PC-9 (cell line): Measurements from ENCODE around the gene ZNF692. TPM values are rescaled to one million over a fixed set of nuclear protein-coding genes. Genes with fewer than 3 reads are reported as not detected.

ENCODE experiments used
- BruUV-seq: library from RNA; stranded (reverse); fragments of 400-500 nt; replicated peaks from 2 replicates; lab custom pipeline; 2021; lab: Mats Ljungman, UMichigan
- CTCF ChIA-PET: fragments of 300-600 bp; sonication (Branson Sonifier 250); formaldehyde crosslinking; loops from one replicate; lab custom pipeline; 2022; ENCODE audit warnings: antibody characterized with exemption; lab: Charles Lee
- POLR2A ChIA-PET: fragments of 300-600 bp; sonication (Branson Sonifier 250); formaldehyde crosslinking; loops from one replicate; lab custom pipeline; 2022; ENCODE audit warnings: antibody characterized with exemption; ENCODE audit not compliant: unreplicated experiment; lab: Charles Lee
- DNase-seq, 2 experiments: peaks; one replicate each; pipeline versions ENCODE4 v3.0.0 to v3.0.0-alpha.2; 2015 to 2022; ENCODE audit warnings: mixed read lengths in 1 of 2
- H2AFZ ChIP-seq: fragments of 200-600 bp; sonication (generic); 2 replicates; pipeline ENCODE4 v1.8.1; 2017; ENCODE audit warnings: antibody characterized with exemption
- H3F3A ChIP-seq: fragments of 200-600 bp; sonication (generic); 2 replicates; pipeline ENCODE4 v1.8.1; 2017; ENCODE audit warnings: antibody characterized with exemption, mild to moderate bottlenecking, low read depth; ENCODE audit not compliant: insufficient read depth
- H3K27ac ChIP-seq: fragments of 200-600 bp; sonication (generic); 2 replicates; pipeline ENCODE4 v1.6.1; 2016; ENCODE audit warnings: mixed run types
- H3K27me3 ChIP-seq: fragments of 200-600 bp; sonication (generic); 2 replicates; pipeline ENCODE4 v1.6.1; 2016; ENCODE audit warnings: low read depth, mixed run types; ENCODE audit not compliant: insufficient read depth
- H3K36me3 ChIP-seq: fragments of 200-600 bp; sonication (generic); 2 replicates; pipeline ENCODE4 v1.6.1; 2016; ENCODE audit warnings: low read depth, mixed run types
- H3K4me1 ChIP-seq: fragments of 200-600 bp; sonication (generic); replicated peaks from 2 replicates; pipeline ENCODE4 v1.6.1; 2016; ENCODE audit warnings: mixed run types; ENCODE audit not compliant: insufficient read depth
- H3K4me2 ChIP-seq: fragments of 200-600 bp; sonication (generic); 2 replicates; pipeline ENCODE4 v1.6.1; 2017; ENCODE audit warnings: mixed run types
- H3K4me3 ChIP-seq: fragments of 200-600 bp; sonication (generic); 2 replicates; pipeline ENCODE4 v1.6.1; 2016; ENCODE audit warnings: mixed run types
- H3K79me2 ChIP-seq: fragments of 200-600 bp; sonication (generic); 2 replicates; pipeline ENCODE4 v1.6.1; 2017; ENCODE audit warnings: low read depth, mixed run types
- H3K9me2 ChIP-seq: fragments of 200-600 bp; sonication (generic); 2 replicates; pipeline ENCODE4 v1.8.1; 2017; ENCODE audit warnings: mild to moderate bottlenecking; ENCODE audit not compliant: insufficient read depth
- H3K9me3 ChIP-seq: fragments of 200-600 bp; sonication (generic); 2 replicates; pipeline ENCODE4 v1.8.1; 2016; ENCODE audit warnings: low read depth; ENCODE audit not compliant: insufficient read depth
- H4K20me1 ChIP-seq: fragments of 200-600 bp; sonication (generic); 2 replicates; pipeline ENCODE4 v1.8.1; 2017; ENCODE audit not compliant: insufficient read depth
- EZH2 ChIP-seq: fragments of 200-600 bp; sonication (generic); IDR thresholded peaks from 2 replicates; pipeline ENCODE4 v1.8.0; 2017; ENCODE audit warnings: antibody characterized with exemption, low read depth
- intact Hi-C: fragments of 100-400 bp; cut with micrococcal nuclease; formaldehyde crosslinking; loops from one replicate; pipeline ENCODE4 v1.10.0; 2022; ENCODE audit not compliant: unreplicated experiment
- total RNA-seq: library from RNA; stranded (reverse); gene quantifications from 2 replicates; pipeline ENCODE4 v1.2.3, GENCODE V29; 2021
- TF ChIP-seq, protein P1 (sequence below): fragments of 200-600 bp; sonication (generic); conservative IDR thresholded peaks from 2 replicates; pipeline ENCODE4 v1.6.1; 2017; ENCODE audit warnings: mixed run types, antibody characterized with exemption, mild to moderate bottlenecking, moderate library complexity

Gene ZNF692
- total RNA-seq, 1 experiment from 2014 or later: 46.6 TPM

DNA sequence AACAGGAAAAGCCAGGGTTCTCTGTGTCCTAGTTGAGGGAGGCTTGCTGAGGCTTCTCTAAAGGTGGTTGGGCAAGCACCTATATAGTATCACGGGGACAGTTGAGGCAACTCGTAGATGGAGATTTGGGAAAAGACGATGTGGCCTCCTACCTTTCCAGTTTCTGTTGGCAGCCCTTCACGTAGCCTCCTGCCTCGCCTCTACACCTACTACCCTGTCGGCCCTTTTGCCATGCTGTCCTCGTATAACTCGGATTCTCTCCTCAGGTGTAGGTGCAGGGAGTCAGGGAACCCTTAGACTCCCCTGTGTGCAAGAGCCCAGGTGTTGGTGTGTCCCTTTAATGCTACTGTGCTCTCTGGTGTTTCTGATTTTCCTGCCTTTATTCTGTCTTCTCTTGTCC lies 10.3 kb downstream of the ZNF692 start:
- POLR2A ChIA-PET: no interaction called here
- H3F3A ChIP-seq: no peaks in the 10 kb centered on the region

GRCh38 chr1:248847956-248848561 lies 10.8 kb downstream of the ZNF692 start:
- Histone ChIP-seq H3K9me2 (no peaks in the 10 kb centered on the region), H2AFZ (no peak overlapping the region), H3K4me1 (no peaks in the 10 kb centered on the region), H3K4me3 (no peak overlapping the region), H4K20me1 (no peaks in the 10 kb centered on the region), H3K27me3 (no peaks in the 10 kb centered on the region), H3K4me2 (no peak overlapping the region), H3F3A (no peaks in the 10 kb centered on the region), H3K27ac (no peak overlapping the region), H3K9me3 (no peaks in the 10 kb centered on the region), H3K79me2 (no peaks in the 10 kb centered on the region; the same call in 1 of the 2 replicates), H3K36me3 (no peaks in the 10 kb centered on the region)
- no TSS peak for BruUV-seq
- DNase-seq: no peak
- CTCF ChIA-PET: no interaction called here
- intact Hi-C loops: no loop called here
- POLR2A ChIA-PET: interaction anchor here (0.5 kb wide), 1 partner anchor 14 kb away, joined by 6 read pairs; no protein-coding TSS in a partner anchor
- no peak for TF ChIP-seq EZH2
- TF ChIP-seq, protein P1, sequence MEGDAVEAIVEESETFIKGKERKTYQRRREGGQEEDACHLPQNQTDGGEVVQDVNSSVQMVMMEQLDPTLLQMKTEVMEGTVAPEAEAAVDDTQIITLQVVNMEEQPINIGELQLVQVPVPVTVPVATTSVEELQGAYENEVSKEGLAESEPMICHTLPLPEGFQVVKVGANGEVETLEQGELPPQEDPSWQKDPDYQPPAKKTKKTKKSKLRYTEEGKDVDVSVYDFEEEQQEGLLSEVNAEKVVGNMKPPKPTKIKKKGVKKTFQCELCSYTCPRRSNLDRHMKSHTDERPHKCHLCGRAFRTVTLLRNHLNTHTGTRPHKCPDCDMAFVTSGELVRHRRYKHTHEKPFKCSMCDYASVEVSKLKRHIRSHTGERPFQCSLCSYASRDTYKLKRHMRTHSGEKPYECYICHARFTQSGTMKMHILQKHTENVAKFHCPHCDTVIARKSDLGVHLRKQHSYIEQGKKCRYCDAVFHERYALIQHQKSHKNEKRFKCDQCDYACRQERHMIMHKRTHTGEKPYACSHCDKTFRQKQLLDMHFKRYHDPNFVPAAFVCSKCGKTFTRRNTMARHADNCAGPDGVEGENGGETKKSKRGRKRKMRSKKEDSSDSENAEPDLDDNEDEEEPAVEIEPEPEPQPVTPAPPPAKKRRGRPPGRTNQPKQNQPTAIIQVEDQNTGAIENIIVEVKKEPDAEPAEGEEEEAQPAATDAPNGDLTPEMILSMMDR: no peak

More for the DNA sequence above, 10.3 kb downstream of the ZNF692 start:
- no peaks in the 10 kb centered on the region for H3K9me3 ChIP-seq
- H3K9me2 ChIP-seq: no peaks in the 10 kb centered on the region
- no peaks in the 10 kb centered on the region; the same call in 1 of the 2 replicates for H3K79me2 ChIP-seq
- DNase-seq: no peak
- no peaks in the 10 kb centered on the region; the same call in 1 of the 2 replicates for H3K36me3 ChIP-seq
- H4K20me1 ChIP-seq: no peaks in the 10 kb centered on the region
- no peaks in the 10 kb centered on the region for H3K4me1 ChIP-seq
- H2AFZ ChIP-seq: no peak overlapping the region
- H3K27me3 ChIP-seq: no peaks in the 10 kb centered on the region
- no TSS peak for BruUV-seq
- H3K27ac ChIP-seq: no peak overlapping the region
- TF ChIP-seq, protein P1: no peak
- no peak for TF ChIP-seq EZH2
- no peak overlapping the region for H3K4me3 ChIP-seq
- intact Hi-C loops: no loop called here
- CTCF ChIA-PET: no interaction called here
- H3K4me2 ChIP-seq: no peak overlapping the region

DNA sequence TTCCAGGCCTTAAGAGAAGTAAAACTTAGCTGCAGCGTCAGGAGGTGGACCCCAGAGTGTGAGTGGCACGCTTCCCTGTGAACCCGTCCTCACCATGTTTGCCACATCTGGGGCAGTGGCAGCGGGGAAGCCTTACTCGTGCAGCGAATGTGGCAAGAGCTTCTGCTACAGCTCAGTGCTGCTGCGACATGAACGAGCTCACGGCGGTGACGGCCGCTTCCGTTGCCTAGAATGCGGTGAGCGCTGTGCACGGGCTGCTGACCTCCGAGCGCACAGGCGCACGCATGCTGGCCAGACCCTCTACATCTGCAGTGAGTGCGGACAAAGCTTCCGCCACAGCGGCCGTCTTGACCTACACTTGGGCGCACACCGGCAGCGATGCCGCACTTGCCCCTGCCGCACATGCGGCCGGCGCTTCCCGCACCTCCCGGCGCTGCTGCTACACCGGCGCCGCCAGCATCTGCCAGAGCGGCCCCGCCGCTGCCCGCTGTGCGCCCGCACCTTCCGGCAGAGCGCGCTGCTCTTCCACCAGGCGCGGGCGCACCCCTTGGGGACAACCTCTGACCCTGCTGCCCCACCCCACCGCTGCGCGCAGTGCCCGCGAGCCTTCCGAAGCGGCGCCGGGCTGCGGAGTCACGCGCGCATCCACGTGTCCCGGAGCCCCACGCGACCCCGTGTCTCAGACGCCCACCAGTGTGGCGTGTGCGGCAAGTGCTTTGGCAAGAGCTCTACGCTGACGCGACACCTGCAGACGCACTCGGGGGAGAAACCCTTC lies 11.5 kb downstream of the ZNF692 start:
- no peak for TF ChIP-seq EZH2
- TF ChIP-seq, protein P1: no peak
- Histone ChIP-seq H3K27me3 (no peaks in the 10 kb centered on the region), H3K9me3 (no peaks in the 10 kb centered on the region), H3K4me2 (no peak overlapping the region), H4K20me1 (no peaks in the 10 kb centered on the region), H3K36me3 (no peaks in the 10 kb centered on the region), H3K79me2 (no peaks in the 10 kb centered on the region; the same call in 1 of the 2 replicates), H3K27ac (no peak overlapping the region), H3K4me1 (no peaks in the 10 kb centered on the region), H3K4me3 (no peak overlapping the region), H3F3A (no peaks in the 10 kb centered on the region), H2AFZ (no peak overlapping the region), H3K9me2 (no peaks in the 10 kb centered on the region)
- CTCF ChIA-PET: no interaction called here
- POLR2A ChIA-PET: interaction anchor here (0.5 kb wide), 1 partner anchor 15 kb away, joined by 6 read pairs; no protein-coding TSS in a partner anchor
- no TSS peak for BruUV-seq
- no peak for DNase-seq
- intact Hi-C loops: no loop called here
